HCT116 (cell line): Measurements from ENCODE around the gene IGFN1.

Experiments used
- ATF3 ChIP-seq: IDR thresholded peaks from 2 replicates; pipeline ENCODE4 v1.6.1; 2012
- CTCF ChIP-seq, 3 experiments: fragments of 200-600 bp in 1 of 3; sonication (generic) in 1 of 3; IDR thresholded peaks in 2 of 3; conservative IDR thresholded peaks in 1 of 3; 2 replicates each; pipeline ENCODE4 v1.5.1; 2012 to 2017; ENCODE audit warnings: low read depth in 2 of 3, low read length in 2 of 3, antibody characterized with exemption in 1 of 3, borderline replicate concordance in 1 of 3, control low read depth in 1 of 3, mild to moderate bottlenecking in 1 of 3, mixed read lengths in 1 of 3, mixed run types in 1 of 3, moderate library complexity in 1 of 3; ENCODE audit not compliant: insufficient read depth in 1 of 3
- POLR2A ChIP-seq: IDR thresholded peaks from 2 replicates; pipeline ENCODE4 v1.7.0; 2011; ENCODE audit warnings: borderline replicate concordance; ENCODE audit not compliant: insufficient read depth, insufficient read length; ENCODE audit errors: extremely low read depth
- POLR2AphosphoS5 ChIP-seq: IDR thresholded peaks from 2 replicates; pipeline ENCODE4 v1.6.1; 2011; ENCODE audit warnings: mild to moderate bottlenecking, low read depth, low read length, moderate library complexity
- SIN3A ChIP-seq: IDR thresholded peaks from 2 replicates; pipeline ENCODE4 v1.6.1; 2012; ENCODE audit warnings: low read depth
- SRF ChIP-seq: IDR thresholded peaks from 2 replicates; pipeline ENCODE4 v1.6.1; 2012; ENCODE audit warnings: low read depth

GRCh38 chr1:201190624-201191051 is at the start of gene IGFN1:
- TF ChIP-seq SRF = no peak
- no peak for TF ChIP-seq CTCF (IDR thresholded peaks at IDR 0.05 in 2 of 3, conservative IDR thresholded peaks at IDR 0.05 in 1 of 3; ENCODE audit: borderline replicate concordance in 1 of 3, insufficient read depth in 1 of 3, low read depth in 2 of 3, low read length in 2 of 3)
- no peak for TF ChIP-seq POLR2AphosphoS5
- TF ChIP-seq SIN3A = no peak
- no peak for TF ChIP-seq POLR2A
- TF ChIP-seq ATF3 = no peak
